Activated gamma-delta T cell treated with Interleukin-2 at 50 U/mL for 16 hours (primary cell): Measurements from ENCODE around the gene BCR.
A peak's percentile ranks its signal among the peaks of the same experiment; 100 is the strongest.

Source experiments
- DNase-seq: peaks from one replicate; pipeline ENCODE4 v3.0.0-alpha.2; 2020

Gene BCR

GRCh38 chr22:23178512-23179254, 1.6 kb upstream of the BCR start:
- peak; percentile 59 for DNase-seq

GRCh38 chr22:23179381-23180299, 669 bp upstream of the BCR start:
- DNase-seq: no peak

GRCh38 chr22:23180893-23181720, 798 bp downstream of the BCR start:
- peak; percentile 26 for DNase-seq

- DNase-seq: no peak
Measured at GRCh38 chr22:23181721-23182308, 1.5 kb downstream of the BCR start.

- DNase-seq: peak; percentile 42
Measured at GRCh38 chr22:23182309-23183060, 2.2 kb downstream of the BCR start.

GRCh38 chr22:23183061-23183698, 2.9 kb downstream of the BCR start:
- no peak for DNase-seq

GRCh38 chr22:23184100-23184763, 3.9 kb downstream of the BCR start:
- no peak for DNase-seq

GRCh38 chr22:23184764-23185113, 4.4 kb downstream of the BCR start:
- DNase-seq: no peak

GRCh38 chr22:23187211-23187610, 6.9 kb downstream of the BCR start:
- no peak for DNase-seq

GRCh38 chr22:23187871-23188700, 7.8 kb downstream of the BCR start:
- DNase-seq: no peak

GRCh38 chr22:23190526-23190925, 10.2 kb downstream of the BCR start:
- no peak for DNase-seq

GRCh38 chr22:23192133-23192532, 11.8 kb downstream of the BCR start:
- no peak for DNase-seq

- DNase-seq: no peak
Measured at GRCh38 chr22:23192558-23192957, 12.2 kb downstream of the BCR start.

- DNase-seq: no peak
Measured at GRCh38 chr22:23193196-23193827, 13.0 kb downstream of the BCR start.

- DNase-seq: no peak
Measured at GRCh38 chr22:23193882-23194281, 13.6 kb downstream of the BCR start.

- no peak for DNase-seq
Measured at GRCh38 chr22:23196165-23196564, 15.9 kb downstream of the BCR start.

- DNase-seq: no peak
Measured at GRCh38 chr22:23197836-23198235, 17.5 kb downstream of the BCR start.

- DNase-seq: no peak
Measured at GRCh38 chr22:23199159-23199558, 18.9 kb downstream of the BCR start.

GRCh38 chr22:23200898-23201297, 20.6 kb downstream of the BCR start:
- no peak for DNase-seq
